T47D (cell line): Measurements from ENCODE around the gene SRSF7.
"Not testable (repeated sequence)": the region's sequence is repeated elsewhere in the genome, so short reads cannot be mapped to it uniquely, and the experiment has no call there.

Experiments
- DNase-seq, 2 experiments: peaks; one replicate each; pipeline versions ENCODE4 v3.0.0 to v3.0.0-alpha.2; 2011 to 2012; ENCODE audit warnings: low read depth in 1 of 2, low spot score in 1 of 2
- JUND ChIP-seq: IDR thresholded peaks from 2 replicates; pipeline ENCODE4 v1.6.1; 2012; ENCODE audit warnings: low read depth
- in situ Hi-C: cut with HindIII; loops from 2 replicates; pipeline ENCODE4 v1.10.0; 2016; ENCODE audit warnings: low sequenced_read_pairs, low pct_unique_long_range_greater_than_20kb

Gene SRSF7

DNA sequence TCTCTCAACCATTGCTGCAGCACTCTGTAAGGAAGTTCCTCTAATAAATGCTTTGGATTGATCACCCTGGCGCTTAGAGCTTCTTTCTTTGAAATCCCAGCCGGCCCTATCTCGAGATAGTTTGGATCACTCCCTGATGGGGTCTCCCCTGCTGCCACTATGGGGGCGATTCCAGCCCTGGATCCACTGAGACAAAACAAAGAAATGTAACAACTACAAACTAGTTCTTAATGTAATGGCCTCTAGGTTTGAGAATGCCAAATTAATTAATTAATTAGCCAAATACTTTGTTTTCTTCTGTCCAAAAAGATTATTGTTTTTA is 15.2 kb downstream of the SRSF7 start:
- in situ Hi-C loops, result no loop called here
- TF ChIP-seq JUND, result no peak
- DNase-seq, result no peak

DNA sequence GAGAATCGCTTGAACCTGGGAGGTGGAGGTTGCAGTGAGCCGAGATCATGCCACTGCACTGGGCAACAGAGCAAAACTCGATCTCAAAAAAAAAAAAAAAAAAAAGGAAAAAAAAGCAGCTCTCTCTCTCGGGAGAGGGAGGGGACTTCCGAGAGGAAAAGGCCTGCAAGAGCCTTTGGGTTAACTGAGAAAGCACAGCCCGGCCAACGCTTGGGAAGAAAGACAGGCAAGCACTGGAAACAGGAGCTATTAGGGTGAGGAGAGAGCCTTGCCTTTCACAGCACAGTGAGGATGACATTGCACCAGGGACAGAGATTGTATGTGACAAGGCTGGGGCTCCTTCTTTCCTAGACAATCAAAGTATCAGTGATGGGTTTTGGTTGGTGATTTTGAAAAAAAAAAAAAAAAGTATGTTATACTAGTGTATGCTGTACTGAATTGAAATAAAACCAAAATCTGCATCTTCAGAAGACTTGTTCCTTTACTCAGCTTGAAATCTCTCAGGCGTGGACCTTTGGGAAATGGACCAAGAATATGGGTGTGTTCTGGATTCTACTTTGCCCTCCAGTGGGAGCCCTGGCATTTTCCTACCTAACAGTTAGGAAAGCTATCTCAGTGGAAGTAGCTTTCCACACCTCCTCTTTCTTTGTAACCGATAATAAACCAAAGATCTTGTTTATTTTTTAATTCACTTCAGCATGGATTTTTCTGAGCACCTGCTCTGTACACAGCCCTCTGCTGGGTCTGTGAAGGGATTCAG is 16.7 kb downstream of the SRSF7 start:
- in situ Hi-C loops, result no loop called here
- TF ChIP-seq JUND, result no peak
- DNase-seq, result no peak

GRCh38 chr2:38733300-38733971 is 17.7 kb downstream of the SRSF7 start:
- in situ Hi-C loops, result no loop called here
- no peak for DNase-seq
- no peak for TF ChIP-seq JUND

DNA sequence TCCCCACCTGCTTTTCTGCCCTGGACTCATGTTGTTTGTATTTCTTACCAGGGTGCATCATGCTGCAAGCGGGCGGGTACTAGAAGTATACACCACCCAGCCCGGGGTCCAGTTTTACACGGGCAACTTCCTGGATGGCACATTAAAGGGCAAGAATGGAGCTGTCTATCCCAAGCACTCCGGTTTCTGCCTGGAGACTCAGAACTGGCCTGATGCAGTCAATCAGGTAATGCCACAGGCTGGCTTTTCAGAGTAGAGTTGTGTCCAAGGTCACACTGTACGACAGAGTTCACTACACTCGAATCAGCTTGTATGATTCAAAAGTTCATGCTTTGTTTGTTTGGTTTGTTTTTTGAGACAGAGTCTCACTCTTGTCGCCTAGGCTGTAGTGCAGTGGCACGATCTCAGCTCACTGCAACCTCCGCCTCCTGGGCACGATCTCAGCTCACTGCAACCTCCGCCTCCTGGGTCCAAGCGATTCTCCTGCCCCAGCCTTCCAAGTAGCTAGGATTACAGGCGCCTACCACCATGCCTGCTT is 19.4 kb downstream of the SRSF7 start:
- in situ Hi-C loops, result no loop called here
- no peak for TF ChIP-seq JUND
- no peak for DNase-seq

- in situ Hi-C loops, result no loop called here
- no peak for TF ChIP-seq JUND
Measured at GRCh38 chr2:38731090-38731489, 20.1 kb downstream of the SRSF7 start.

DNA sequence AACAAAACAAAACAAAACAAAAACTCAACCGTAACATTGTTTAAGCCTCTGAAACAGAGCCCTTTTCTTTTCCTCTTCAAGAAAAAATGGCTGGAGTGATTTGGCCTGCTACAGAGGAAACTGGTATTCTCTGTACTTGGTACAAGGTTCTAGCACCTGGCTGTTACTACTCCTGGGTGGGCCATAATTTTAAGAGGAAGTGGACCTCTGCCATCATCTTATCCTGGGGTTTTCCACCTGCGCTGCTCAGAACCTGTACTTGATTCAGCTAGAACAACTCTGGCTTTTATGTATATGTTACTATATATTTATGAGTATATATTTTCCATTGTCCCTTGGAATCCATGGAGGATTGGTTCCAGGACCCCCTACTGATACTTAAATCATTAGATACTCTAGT is 22.5 kb downstream of the SRSF7 start:
- no peak for DNase-seq
- in situ Hi-C loops, result no loop called here
- no peak for TF ChIP-seq JUND

More at GRCh38 chr2:38731090-38731489, 20.1 kb downstream of the SRSF7 start:
- no peak for DNase-seq

DNA sequence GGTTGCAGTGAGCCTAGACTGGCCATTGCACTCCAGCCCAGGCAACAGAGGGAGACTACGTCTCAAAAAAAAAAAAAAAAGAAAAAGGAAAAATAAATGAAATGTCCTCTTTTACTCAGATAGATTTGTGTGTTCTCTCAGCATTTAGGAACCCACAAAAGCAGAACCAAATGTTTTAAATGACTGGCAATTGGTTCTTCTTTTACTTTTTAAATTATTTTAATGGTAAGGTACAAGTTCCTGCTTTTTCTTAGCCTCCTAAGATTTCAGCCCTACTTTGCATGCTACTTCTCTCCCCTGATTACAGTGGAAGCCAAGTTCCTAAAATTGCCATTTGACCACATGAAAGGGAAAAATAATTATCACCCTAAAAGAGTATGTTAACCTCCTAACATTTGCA is 23.5 kb downstream of the SRSF7 start:
- in situ Hi-C loops, result no loop called here
- no peak for DNase-seq
- no peak for TF ChIP-seq JUND

- in situ Hi-C loops, result no loop called here
- no peak for TF ChIP-seq JUND
- no peak for DNase-seq
Measured at GRCh38 chr2:38723173-38723572, 28.0 kb downstream of the SRSF7 start.

GRCh38 chr2:38722271-38723061 is 28.7 kb downstream of the SRSF7 start:
- TF ChIP-seq JUND, result no peak
- no peak for DNase-seq
- in situ Hi-C loops, result no loop called here

GRCh38 chr2:38720613-38721241 is 30.4 kb downstream of the SRSF7 start:
- no peak for TF ChIP-seq JUND
- in situ Hi-C loops, result no loop called here
- DNase-seq, result peak in 1 of 2 experiments; percentile 52

GRCh38 chr2:38719706-38720105 is 31.5 kb downstream of the SRSF7 start:
- in situ Hi-C loops, result no loop called here
- no peak for TF ChIP-seq JUND
- DNase-seq, result no peak

GRCh38 chr2:38718601-38719000 is 32.6 kb downstream of the SRSF7 start:
- in situ Hi-C loops, result no loop called here
- no peak for TF ChIP-seq JUND
- no peak for DNase-seq

GRCh38 chr2:38716185-38716584 is 35.0 kb downstream of the SRSF7 start:
- in situ Hi-C loops, result no loop called here
- peak in 1 of 2 experiments; percentile 23 for DNase-seq
- TF ChIP-seq JUND, result no peak

DNA sequence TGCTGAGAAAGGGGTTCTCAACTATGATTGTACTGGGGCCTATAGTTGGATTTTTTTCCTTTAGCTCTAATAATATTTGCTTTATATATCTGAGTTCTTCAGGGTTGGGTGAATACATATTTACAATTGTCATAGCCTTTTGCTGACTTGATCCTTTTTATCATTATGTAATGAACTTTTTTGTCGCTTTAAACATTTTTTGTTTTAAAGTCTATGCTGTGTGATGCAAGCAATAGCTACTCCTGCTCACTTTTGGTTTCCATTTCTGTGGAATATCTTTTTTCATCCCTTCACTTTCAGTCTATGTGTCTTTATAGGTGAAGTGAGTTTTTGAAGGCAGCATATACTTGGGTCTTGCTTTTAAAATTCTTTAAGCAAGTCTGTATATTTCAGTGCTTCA is 36.2 kb downstream of the SRSF7 start:
- in situ Hi-C loops, DNase-seq: not testable (repeated sequence)
